K562 (cell line): ENCODE results near the gene IGFBP7. TPM values are rescaled to one million over a fixed set of nuclear protein-coding genes. Genes with fewer than 3 reads are reported as not detected.

Source experiments
- ATAC-seq: fragments of 200-7000 bp; cut with Tn5 transposase; 3 replicates; pipeline ENCODE4 v1.9.1; 2020; ENCODE audit warnings: moderate library complexity
- BruUV-seq: library from RNA; stranded (reverse); fragments of 400-500 nt; replicated peaks from 2 replicates; lab custom pipeline; 2021; lab: Mats Ljungman, UMichigan
- CTCF ChIA-PET: fragments of 300-600 bp; formaldehyde crosslinking; extraction: SDS; loops from one replicate; lab custom pipeline; 2021; ENCODE audit warnings: low intra/inter-chr PET ratio; lab: Yijun Ruan, JAX
- POLR2A ChIA-PET: fragments of 300-600, 350-650 bp; sonication (Branson Sonifier 250); formaldehyde crosslinking; extraction: SDS; loops from one replicate; lab custom pipeline; 2021; ENCODE audit warnings: antibody characterized with exemption, inconsistent platforms; lab: Yijun Ruan, JAX
- DNase-seq, 4 experiments: peaks; one replicate each; pipeline versions ENCODE4 v3.0.0 to v3.0.0-alpha.2; 2011 to 2018; ENCODE audit warnings: low spot score in 3 of 4, mixed read lengths in 3 of 4; ENCODE audit errors: extremely low read depth in 1 of 4
- FAIRE-seq: peaks from 2 replicates; lab custom pipeline; 2011; peaks lifted over from hg19 to GRCh38; lab: Jason Lieb, UNC
- H2AFZ ChIP-seq: 2 replicates; pipeline ENCODE4 v1.6.0; 2011; ENCODE audit warnings: low read depth, low read length, control low read depth, inconsistent platforms
- H3K27ac ChIP-seq: fragments of 200-600 bp; 3 replicates; pipeline ENCODE4 v1.8.0; 2011; ENCODE audit warnings: low read depth, mild to moderate bottlenecking, control low read depth, inconsistent platforms, low read length, moderate library complexity, mixed read lengths; ENCODE audit errors: extremely low read depth
- H3K27me3 ChIP-seq, 2 experiments: fragments of 300-600 bp in 1 of 2; 2 replicates in 1 of 2; 3 replicates in 1 of 2; pipeline versions ENCODE4 v1.6.0 to v1.8.0; 2011; ENCODE audit warnings: inconsistent platforms in 2 of 2, low read length in 2 of 2, mild to moderate bottlenecking in 1 of 2, mixed read lengths in 1 of 2, moderate library complexity in 1 of 2; ENCODE audit not compliant: control insufficient read depth in 2 of 2, insufficient read depth in 2 of 2
- H3K36me3 ChIP-seq: fragments of 300-600 bp; 3 replicates; pipeline ENCODE4 v1.8.0; 2011; ENCODE audit warnings: mild to moderate bottlenecking, low read length, inconsistent platforms; ENCODE audit not compliant: control insufficient read depth, insufficient read depth
- H3K4me1 ChIP-seq, 2 experiments: fragments of 200-600 bp in 1 of 2; replicated peaks in 1 of 2; 2 replicates in 1 of 2; 3 replicates in 1 of 2; pipeline versions ENCODE4 v1.5.1 to v1.8.0; 2011; ENCODE audit warnings: inconsistent platforms in 2 of 2, low read length in 2 of 2, mild to moderate bottlenecking in 1 of 2, mixed read lengths in 1 of 2, moderate library complexity in 1 of 2; ENCODE audit not compliant: control insufficient read depth in 2 of 2, insufficient read depth in 2 of 2
- H3K4me2 ChIP-seq: 2 replicates; pipeline ENCODE4 v1.6.1; 2011; ENCODE audit warnings: low read length, control low read depth, inconsistent platforms, mixed read lengths; ENCODE audit not compliant: insufficient read depth
- H3K4me3 ChIP-seq: fragments of 200-600 bp; sonication (generic), shearing (Covaris generic); 2 replicates; pipeline ENCODE4 v1.5.1; 2016; ENCODE audit warnings: control low read depth, inconsistent platforms
- H3K79me2 ChIP-seq: fragments of 200-600 bp; 3 replicates; pipeline ENCODE4 v1.8.0; 2011; ENCODE audit warnings: low read length, inconsistent platforms; ENCODE audit not compliant: control insufficient read depth, insufficient read depth
- H3K9ac ChIP-seq, 2 experiments: 2 replicates each; pipeline versions ENCODE4 v1.6.0 to v1.6.1; 2011; ENCODE audit warnings: low read depth in 2 of 2, low read length in 2 of 2, control low read depth in 1 of 2, inconsistent platforms in 1 of 2, mild to moderate bottlenecking in 1 of 2, mixed read lengths in 1 of 2; ENCODE audit not compliant: insufficient read depth in 1 of 2
- H3K9me1 ChIP-seq: one replicate; pipeline ENCODE4 v1.6.0; 2011; ENCODE audit warnings: inconsistent platforms, mild to moderate bottlenecking, low read length, moderate library complexity; ENCODE audit not compliant: control insufficient read depth, insufficient read depth
- H3K9me3 ChIP-seq: replicated peaks from 2 replicates; pipeline ENCODE4 v1.5.1; 2011; ENCODE audit warnings: low read depth, low read length, inconsistent platforms; ENCODE audit not compliant: control insufficient read depth, insufficient read depth
- H4K20me1 ChIP-seq: replicated peaks from 2 replicates; pipeline ENCODE4 v1.6.1; 2011; ENCODE audit warnings: low read length, inconsistent platforms, mixed read lengths; ENCODE audit not compliant: control insufficient read depth, insufficient read depth
- KLF1 ChIP-seq: fragments of 450-650 bp; IDR thresholded peaks from 2 replicates; pipeline ENCODE4 v1.6.1; 2016; ENCODE audit warnings: missing genetic modification characterization, missing compliant biosample characterization
- NEUROD1 ChIP-seq: fragments of 150-350 bp; IDR thresholded peaks from 2 replicates; pipeline ENCODE4 v1.6.1; 2014; ENCODE audit warnings: borderline replicate concordance, low read length, low read depth; ENCODE audit not compliant: partially characterized antibody
- ZNF436 ChIP-seq: fragments of 250-450, 450-650 bp; sonication (Bioruptor Pico); formaldehyde crosslinking; IDR thresholded peaks from 2 replicates; pipeline ENCODE4 v1.7.0; 2020; ENCODE audit warnings: mild to moderate bottlenecking
- WGBS: fragments of 100-300 bp; shearing (Covaris generic); methylation state at CpG from one replicate; pipeline ENCODE4 v1.1.6; 2016; ENCODE audit warnings: low coverage, mixed read lengths; ENCODE audit not compliant: insufficient coverage; ENCODE audit errors: missing lambda C conversion rate; 5-methylcytosine and 5-hydroxymethylcytosine counted together
- in situ Hi-C: fragments of 300-500 bp; cut with MboI; formaldehyde crosslinking; loops from 4 replicates; pipeline ENCODE4 v1.15.0; 2018; ENCODE audit warnings: inconsistent platforms, mixed read lengths
- intact Hi-C: fragments of 100-400 bp; cut with micrococcal nuclease; formaldehyde crosslinking; loops from 2 replicates; pipeline ENCODE4 v1.14.2; 2022
- polyA plus RNA-seq, 8 experiments: library from polyadenylated mRNA; depleted of rRNA in 4 of 8; stranded (reverse) in 5 of 8; unstranded in 3 of 8; fragments of >200 nt; fragmentation: Nextera tagmentation in 2 of 8; fragmentation: Illumina TruSeq in 1 of 8; extraction: Ambion mirVana in 2 of 8; extraction: Trizol in 1 of 8; gene quantifications; 2 replicates each; pipeline versions ENCODE4 v1.2.1 to v1.2.3, GENCODE V29; 2011 to 2014; ENCODE audit warnings: inconsistent platforms in 1 of 8, missing spikeins in 1 of 8
- total RNA-seq, 7 experiments: library from RNA; depleted of rRNA in 6 of 7; stranded (reverse); fragments of >200 nt in 6 of 7; fragmentation: Illumina TruSeq in 2 of 7; extraction: Trizol in 2 of 7; gene quantifications; 2 replicates each; pipeline versions ENCODE4 v1.2.1 to v1.2.3, GENCODE V29; 2011 to 2021; ENCODE audit warnings: low replicate concordance in 1 of 7

IGFBP7 gene
- total and polyA plus RNA-seq, 9 of the 15 experiments (the other 6 are each of a cell fraction or from before 2014, with no cell fraction given) = 0.27 to 0.49 (median 0.29) TPM; not detected in 6

- CTCF ChIA-PET = no interaction called here
- ATAC-seq (no peak), FAIRE-seq (no peak)
- H3K4me3 ChIP-seq = no peak overlapping the region
- no peaks in the 10 kb centered on the region for H4K20me1 ChIP-seq
- no peaks in the 10 kb centered on the region for H3K9me3 ChIP-seq
- H3K27me3 ChIP-seq = peaks cover 19 to 40% of the 10 kb centered on the region in 2 experiments; a peak in 4 of 5 replicates
- in situ Hi-C loops (no loop called here), intact Hi-C loops (no loop called here)
- no peak overlapping the region for H3K27ac ChIP-seq
- 0% methylated on average over 5 of the region's 5 CpGs for WGBS
- POLR2A ChIA-PET = no interaction called here
- no peaks in the 10 kb centered on the region for H3K9me1 ChIP-seq
- TF ChIP-seq KLF1 (tag) = no peak
- no peak for TF ChIP-seq ZNF436 (CRISPR knock-in tag)
- TF ChIP-seq, all 486 proteins: peak for 0
- no peak for DNase-seq
- Histone ChIP-seq H3K79me2 (no peaks in the 10 kb centered on the region), H3K9ac (no peak overlapping the region), H2AFZ (no peak overlapping the region), H3K4me2 (no peak overlapping the region), H3K36me3 (no peaks in the 10 kb centered on the region), H3K4me1 (no peaks in the 10 kb centered on the region)
- BruUV-seq = no TSS peak
Measured at GRCh38 chr4:57053508-57053907, 56.7 kb downstream of the IGFBP7 start.

GRCh38 chr4:57051524-57051923 lies 58.7 kb downstream of the IGFBP7 start:
- in situ Hi-C loops = no loop called here
- Histone ChIP-seq H3K27ac (no peak overlapping the region), H4K20me1 (no peaks in the 10 kb centered on the region), H3K9me1 (no peaks in the 10 kb centered on the region), H3K36me3 (no peaks in the 10 kb centered on the region), H3K27me3 (peaks cover 18 to 39% of the 10 kb centered on the region in 2 experiments; a peak in 4 of 5 replicates), H3K4me1 (no peaks in the 10 kb centered on the region), H3K79me2 (no peaks in the 10 kb centered on the region), H3K4me3 (no peak overlapping the region), H3K4me2 (no peak overlapping the region), H3K9me3 (no peaks in the 10 kb centered on the region), H3K9ac (no peak overlapping the region), H2AFZ (no peak overlapping the region)
- BruUV-seq = no TSS peak
- POLR2A ChIA-PET = interaction anchor here (0.6 kb wide), 1 partner anchor 83 kb away, joined by 3 read pairs; no protein-coding TSS in a partner anchor
- no peak for FAIRE-seq
- TF ChIP-seq NEUROD1 = no peak
- WGBS = 0% methylated on average over 2 of the region's 2 CpGs
- intact Hi-C loops = no loop called here
- DNase-seq = no peak
- no peak for ATAC-seq
- CTCF ChIA-PET = no interaction called here
